ENCODE measurements around the gene POU3F1.
A peak's percentile ranks its signal among the peaks of the same experiment; 100 is the strongest.

Gene POU3F1

GRCh38 chr1:38052750-38053415 lies 6.3 kb upstream of the POU3F1 start:
- ChIA-PET POLR2A (no interaction called here), CTCF (interaction anchor here (1.0 kb wide), 1 partner anchor 9 kb away, joined by 4 read pairs; no protein-coding TSS in a partner anchor)
- Histone ChIP-seq H3K9me3 (ENCODE audit: control insufficient read depth, insufficient read depth, low read depth, low read length) (no peaks in the 10 kb centered on the region), H3K4me3 (ENCODE audit: low read depth, low read length) (no peak overlapping the region), H3K27ac (ENCODE audit: extremely low read depth, low read depth, low read length) (no peak overlapping the region), H3K36me3 (ENCODE audit: control insufficient read depth in 2 of 2, insufficient read depth in 1 of 2, low read length in 2 of 2) (no peaks in the 10 kb centered on the region), H3K4me1 (ENCODE audit: control insufficient read depth, insufficient read depth, low read length) (no peaks in the 10 kb centered on the region)
- no peak for TF ChIP-seq HIC1 (tag by site-specific recombination; IDR thresholded peaks at IDR 0.05)
- TF ChIP-seq ZNF701 (tag by site-specific recombination; IDR thresholded peaks at IDR 0.05): no peak
- peak; percentile 17; the same call in 1 of the 2 replicates for TF ChIP-seq KLF1 (tag by site-specific recombination; IDR thresholded peaks at IDR 0.05)
- TF ChIP-seq ZNF433 (tag by site-specific recombination; IDR thresholded peaks at IDR 0.05; ENCODE audit: low read depth): no peak
- peak; percentile 63 for TF ChIP-seq GLIS1 (tag by site-specific recombination; IDR thresholded peaks at IDR 0.05)
- TF ChIP-seq ZNF549 (tag by site-specific recombination; IDR thresholded peaks at IDR 0.05): no peak
- TF ChIP-seq ZFP3 (tag by site-specific recombination; IDR thresholded peaks at IDR 0.05; ENCODE audit: low read depth): no peak
- TF ChIP-seq ZNF791 (tag by site-specific recombination; IDR thresholded peaks at IDR 0.05): no peak
- TF ChIP-seq, protein P1, sequence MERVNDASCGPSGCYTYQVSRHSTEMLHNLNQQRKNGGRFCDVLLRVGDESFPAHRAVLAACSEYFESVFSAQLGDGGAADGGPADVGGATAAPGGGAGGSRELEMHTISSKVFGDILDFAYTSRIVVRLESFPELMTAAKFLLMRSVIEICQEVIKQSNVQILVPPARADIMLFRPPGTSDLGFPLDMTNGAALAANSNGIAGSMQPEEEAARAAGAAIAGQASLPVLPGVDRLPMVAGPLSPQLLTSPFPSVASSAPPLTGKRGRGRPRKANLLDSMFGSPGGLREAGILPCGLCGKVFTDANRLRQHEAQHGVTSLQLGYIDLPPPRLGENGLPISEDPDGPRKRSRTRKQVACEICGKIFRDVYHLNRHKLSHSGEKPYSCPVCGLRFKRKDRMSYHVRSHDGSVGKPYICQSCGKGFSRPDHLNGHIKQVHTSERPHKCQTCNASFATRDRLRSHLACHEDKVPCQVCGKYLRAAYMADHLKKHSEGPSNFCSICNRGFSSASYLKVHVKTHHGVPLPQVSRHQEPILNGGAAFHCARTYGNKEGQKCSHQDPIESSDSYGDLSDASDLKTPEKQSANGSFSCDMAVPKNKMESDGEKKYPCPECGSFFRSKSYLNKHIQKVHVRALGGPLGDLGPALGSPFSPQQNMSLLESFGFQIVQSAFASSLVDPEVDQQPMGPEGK (tag by site-specific recombination; IDR thresholded peaks at IDR 0.05): no peak
- TF ChIP-seq, protein P2, sequence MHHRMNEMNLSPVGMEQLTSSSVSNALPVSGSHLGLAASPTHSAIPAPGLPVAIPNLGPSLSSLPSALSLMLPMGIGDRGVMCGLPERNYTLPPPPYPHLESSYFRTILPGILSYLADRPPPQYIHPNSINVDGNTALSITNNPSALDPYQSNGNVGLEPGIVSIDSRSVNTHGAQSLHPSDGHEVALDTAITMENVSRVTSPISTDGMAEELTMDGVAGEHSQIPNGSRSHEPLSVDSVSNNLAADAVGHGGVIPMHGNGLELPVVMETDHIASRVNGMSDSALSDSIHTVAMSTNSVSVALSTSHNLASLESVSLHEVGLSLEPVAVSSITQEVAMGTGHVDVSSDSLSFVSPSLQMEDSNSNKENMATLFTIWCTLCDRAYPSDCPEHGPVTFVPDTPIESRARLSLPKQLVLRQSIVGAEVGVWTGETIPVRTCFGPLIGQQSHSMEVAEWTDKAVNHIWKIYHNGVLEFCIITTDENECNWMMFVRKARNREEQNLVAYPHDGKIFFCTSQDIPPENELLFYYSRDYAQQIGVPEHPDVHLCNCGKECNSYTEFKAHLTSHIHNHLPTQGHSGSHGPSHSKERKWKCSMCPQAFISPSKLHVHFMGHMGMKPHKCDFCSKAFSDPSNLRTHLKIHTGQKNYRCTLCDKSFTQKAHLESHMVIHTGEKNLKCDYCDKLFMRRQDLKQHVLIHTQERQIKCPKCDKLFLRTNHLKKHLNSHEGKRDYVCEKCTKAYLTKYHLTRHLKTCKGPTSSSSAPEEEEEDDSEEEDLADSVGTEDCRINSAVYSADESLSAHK (tag by site-specific recombination; IDR thresholded peaks at IDR 0.05): no peak
- TF ChIP-seq, protein P3, sequence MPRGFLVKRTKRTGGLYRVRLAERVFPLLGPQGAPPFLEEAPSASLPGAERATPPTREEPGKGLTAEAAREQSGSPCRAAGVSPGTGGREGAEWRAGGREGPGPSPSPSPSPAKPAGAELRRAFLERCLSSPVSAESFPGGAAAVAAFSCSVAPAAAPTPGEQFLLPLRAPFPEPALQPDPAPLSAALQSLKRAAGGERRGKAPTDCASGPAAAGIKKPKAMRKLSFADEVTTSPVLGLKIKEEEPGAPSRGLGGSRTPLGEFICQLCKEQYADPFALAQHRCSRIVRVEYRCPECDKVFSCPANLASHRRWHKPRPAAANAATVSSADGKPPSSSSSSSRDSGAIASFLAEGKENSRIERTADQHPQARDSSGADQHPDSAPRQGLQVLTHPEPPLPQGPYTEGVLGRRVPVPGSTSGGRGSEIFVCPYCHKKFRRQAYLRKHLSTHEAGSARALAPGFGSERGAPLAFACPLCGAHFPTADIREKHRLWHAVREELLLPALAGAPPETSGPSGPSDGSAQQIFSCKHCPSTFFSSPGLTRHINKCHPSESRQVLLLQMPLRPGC (tag by site-specific recombination; IDR thresholded peaks at IDR 0.05): no peak
- TF ChIP-seq ZNF302 (tag by site-specific recombination; IDR thresholded peaks at IDR 0.05; ENCODE audit: low read depth): no peak
- TF ChIP-seq, protein P4, sequence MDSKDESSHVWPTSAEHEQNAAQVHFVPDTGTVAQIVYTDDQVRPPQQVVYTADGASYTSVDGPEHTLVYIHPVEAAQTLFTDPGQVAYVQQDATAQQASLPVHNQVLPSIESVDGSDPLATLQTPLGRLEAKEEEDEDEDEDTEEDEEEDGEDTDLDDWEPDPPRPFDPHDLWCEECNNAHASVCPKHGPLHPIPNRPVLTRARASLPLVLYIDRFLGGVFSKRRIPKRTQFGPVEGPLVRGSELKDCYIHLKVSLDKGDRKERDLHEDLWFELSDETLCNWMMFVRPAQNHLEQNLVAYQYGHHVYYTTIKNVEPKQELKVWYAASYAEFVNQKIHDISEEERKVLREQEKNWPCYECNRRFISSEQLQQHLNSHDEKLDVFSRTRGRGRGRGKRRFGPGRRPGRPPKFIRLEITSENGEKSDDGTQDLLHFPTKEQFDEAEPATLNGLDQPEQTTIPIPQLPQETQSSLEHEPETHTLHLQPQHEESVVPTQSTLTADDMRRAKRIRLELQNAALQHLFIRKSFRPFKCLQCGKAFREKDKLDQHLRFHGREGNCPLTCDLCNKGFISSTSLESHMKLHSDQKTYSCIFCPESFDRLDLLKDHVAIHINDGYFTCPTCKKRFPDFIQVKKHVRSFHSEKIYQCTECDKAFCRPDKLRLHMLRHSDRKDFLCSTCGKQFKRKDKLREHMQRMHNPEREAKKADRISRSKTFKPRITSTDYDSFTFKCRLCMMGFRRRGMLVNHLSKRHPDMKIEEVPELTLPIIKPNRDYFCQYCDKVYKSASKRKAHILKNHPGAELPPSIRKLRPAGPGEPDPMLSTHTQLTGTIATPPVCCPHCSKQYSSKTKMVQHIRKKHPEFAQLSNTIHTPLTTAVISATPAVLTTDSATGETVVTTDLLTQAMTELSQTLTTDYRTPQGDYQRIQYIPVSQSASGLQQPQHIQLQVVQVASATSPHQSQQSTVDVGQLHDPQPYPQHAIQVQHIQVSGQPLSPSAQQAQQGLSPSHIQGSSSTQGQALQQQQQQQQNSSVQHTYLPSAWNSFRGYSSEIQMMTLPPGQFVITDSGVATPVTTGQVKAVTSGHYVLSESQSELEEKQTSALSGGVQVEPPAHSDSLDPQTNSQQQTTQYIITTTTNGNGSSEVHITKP (tag by site-specific recombination; IDR thresholded peaks at IDR 0.05): peak; percentile 68
- no peak for TF ChIP-seq ZNF660 (tag by site-specific recombination; IDR thresholded peaks at IDR 0.05)
- TF ChIP-seq, protein P5, sequence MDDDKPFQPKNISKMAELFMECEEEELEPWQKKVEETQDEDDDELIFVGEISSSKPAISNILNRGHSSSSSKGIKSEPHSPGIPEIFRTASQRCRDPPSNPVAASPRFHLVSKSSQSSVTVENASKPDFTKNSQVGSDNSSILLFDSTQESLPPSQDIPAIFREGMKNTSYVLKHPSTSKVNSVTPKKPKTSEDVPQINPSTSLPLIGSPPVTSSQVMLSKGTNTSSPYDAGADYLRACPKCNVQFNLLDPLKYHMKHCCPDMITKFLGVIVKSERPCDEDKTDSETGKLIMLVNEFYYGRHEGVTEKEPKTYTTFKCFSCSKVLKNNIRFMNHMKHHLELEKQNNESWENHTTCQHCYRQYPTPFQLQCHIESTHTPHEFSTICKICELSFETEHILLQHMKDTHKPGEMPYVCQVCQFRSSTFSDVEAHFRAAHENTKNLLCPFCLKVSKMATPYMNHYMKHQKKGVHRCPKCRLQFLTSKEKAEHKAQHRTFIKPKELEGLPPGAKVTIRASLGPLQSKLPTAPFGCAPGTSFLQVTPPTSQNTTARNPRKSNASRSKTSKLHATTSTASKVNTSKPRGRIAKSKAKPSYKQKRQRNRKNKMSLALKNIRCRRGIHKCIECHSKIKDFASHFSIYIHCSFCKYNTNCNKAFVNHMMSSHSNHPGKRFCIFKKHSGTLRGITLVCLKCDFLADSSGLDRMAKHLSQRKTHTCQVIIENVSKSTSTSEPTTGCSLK (tag by site-specific recombination; IDR thresholded peaks at IDR 0.05): no peak
- TF ChIP-seq PBX3 (CRISPR knock-in tag; IDR thresholded peaks at IDR 0.05): no peak
- no peak for TF ChIP-seq SETDB1 (IDR thresholded peaks at IDR 0.05; ENCODE audit: insufficient read length, low read length)
- TF ChIP-seq ZNF501 (tag by site-specific recombination; IDR thresholded peaks at IDR 0.05): no peak
- no peak for TF ChIP-seq ZNF341 (tag by site-specific recombination; IDR thresholded peaks at IDR 0.05; ENCODE audit: low read depth)
- no peak for TF ChIP-seq YY2 (tag by site-specific recombination; IDR thresholded peaks at IDR 0.05)
